H9 (cell line): ENCODE data around the gene ANO10. TPM values are rescaled to one million over a fixed set of nuclear protein-coding genes. Genes with fewer than 3 reads are reported as not detected.

Experiments used
- DNase-seq: peaks from one replicate; pipeline ENCODE4 v3.0.0-alpha.2; 2017
- H2AFZ ChIP-seq: one replicate; pipeline ENCODE4 v1.6.1; 2013; ENCODE audit warnings: mild to moderate bottlenecking, low read length, control low read depth, moderate library complexity
- H2AK5ac ChIP-seq: 2 replicates; pipeline ENCODE4 v1.6.1; 2013; ENCODE audit warnings: low read length, control low read depth, mixed read lengths; ENCODE audit not compliant: insufficient read length
- H2BK120ac ChIP-seq: one replicate; pipeline ENCODE4 v1.6.1; 2013; ENCODE audit warnings: low read depth, mild to moderate bottlenecking, low read length, control low read depth, inconsistent platforms; ENCODE audit not compliant: poor library complexity, severe bottlenecking
- H2BK12ac ChIP-seq: 2 replicates; pipeline ENCODE4 v1.6.1; 2013; ENCODE audit warnings: low read length, control low read depth, mixed read lengths, low read depth; ENCODE audit not compliant: insufficient read length
- H2BK15ac ChIP-seq: 2 replicates; pipeline ENCODE4 v1.6.1; 2013; ENCODE audit warnings: low read depth, low read length, control low read depth
- H2BK20ac ChIP-seq: one replicate; pipeline ENCODE4 v1.6.1; 2013; ENCODE audit warnings: low read depth, mild to moderate bottlenecking, low read length, control low read depth, inconsistent platforms; ENCODE audit not compliant: poor library complexity, severe bottlenecking
- H2BK5ac ChIP-seq: 2 replicates; pipeline ENCODE4 v1.6.1; 2013; ENCODE audit warnings: low read length, control low read depth, mixed read lengths; ENCODE audit not compliant: insufficient read length
- H3K14ac ChIP-seq: 2 replicates; pipeline ENCODE4 v1.6.1; 2013; ENCODE audit warnings: low read length, control low read depth; ENCODE audit not compliant: insufficient read depth
- H3K18ac ChIP-seq: 2 replicates; pipeline ENCODE4 v1.6.1; 2013; ENCODE audit warnings: low read depth, mild to moderate bottlenecking, mixed read lengths, low read length, control low read depth; ENCODE audit not compliant: insufficient read length
- H3K23ac ChIP-seq: 2 replicates; pipeline ENCODE4 v1.6.1; 2013; ENCODE audit warnings: low read length, control low read depth, mixed read lengths, low read depth; ENCODE audit not compliant: insufficient read length
- H3K23me2 ChIP-seq: 2 replicates; pipeline ENCODE4 v1.6.1; 2013; ENCODE audit warnings: low read depth, mild to moderate bottlenecking, mixed read lengths, low read length, control low read depth; ENCODE audit not compliant: insufficient read length, poor library complexity, severe bottlenecking
- H3K27ac ChIP-seq: 2 replicates; pipeline ENCODE4 v1.5.1; 2013; ENCODE audit warnings: low read length, control low read depth, mixed read lengths, low read depth; ENCODE audit not compliant: insufficient read length
- H3K27me3 ChIP-seq: 2 replicates; pipeline ENCODE4 v1.6.1; 2013; ENCODE audit warnings: low read length, control low read depth, inconsistent platforms; ENCODE audit not compliant: insufficient read depth
- H3K4ac ChIP-seq: 2 replicates; pipeline ENCODE4 v1.6.1; 2013; ENCODE audit warnings: low read depth, mild to moderate bottlenecking, control low read depth, inconsistent platforms, low read length, moderate library complexity
- H3K4me1 ChIP-seq: 2 replicates; pipeline ENCODE4 v1.6.1; 2013; ENCODE audit warnings: low read length, control low read depth, inconsistent platforms; ENCODE audit not compliant: insufficient read depth
- H3K4me2 ChIP-seq: 2 replicates; pipeline ENCODE4 v1.6.1; 2013; ENCODE audit warnings: low read length, control low read depth, mixed read lengths; ENCODE audit not compliant: insufficient read length, insufficient read depth
- H3K56ac ChIP-seq: 2 replicates; pipeline ENCODE4 v1.6.1; 2013; ENCODE audit warnings: low read depth, mild to moderate bottlenecking, mixed read lengths, low read length, control low read depth; ENCODE audit not compliant: insufficient read length
- H3K79me1 ChIP-seq: 2 replicates; pipeline ENCODE4 v1.6.1; 2013; ENCODE audit warnings: low read depth, mild to moderate bottlenecking, moderate library complexity, low read length, control low read depth, inconsistent platforms; ENCODE audit not compliant: insufficient read depth, poor library complexity, severe bottlenecking
- H3K79me2 ChIP-seq: 2 replicates; pipeline ENCODE4 v1.6.1; 2013; ENCODE audit warnings: low read length, control low read depth, inconsistent platforms; ENCODE audit not compliant: insufficient read depth
- H3K9ac ChIP-seq: 2 replicates; pipeline ENCODE4 v1.6.1; 2013; ENCODE audit warnings: low read length, control low read depth, mixed read lengths; ENCODE audit not compliant: insufficient read length; ENCODE audit errors: extremely low read depth
- H3K9me3 ChIP-seq: one replicate; pipeline ENCODE4 v1.6.1; 2013; ENCODE audit warnings: low read depth, low read length, inconsistent platforms; ENCODE audit not compliant: control insufficient read depth
- H3T11ph ChIP-seq: one replicate; pipeline ENCODE4 v1.6.1; 2013; ENCODE audit warnings: mild to moderate bottlenecking, low read length, control low read depth, inconsistent platforms
- H4K20me1 ChIP-seq: one replicate; pipeline ENCODE4 v1.6.1; 2013; ENCODE audit not compliant: control insufficient read depth, insufficient read length, insufficient read depth
- H4K5ac ChIP-seq: 2 replicates; pipeline ENCODE4 v1.6.1; 2013; ENCODE audit warnings: low read depth, mild to moderate bottlenecking, mixed read lengths, low read length, control low read depth; ENCODE audit not compliant: insufficient read length
- H4K8ac ChIP-seq: replicated peaks from 2 replicates; pipeline ENCODE4 v1.6.1; 2013; ENCODE audit warnings: low read length, control low read depth, mixed read lengths, low read depth; ENCODE audit not compliant: insufficient read length
- H4K91ac ChIP-seq: 2 replicates; pipeline ENCODE4 v1.6.1; 2013; ENCODE audit warnings: low read depth, mild to moderate bottlenecking, moderate library complexity, mixed read lengths, low read length, control low read depth; ENCODE audit not compliant: insufficient read length
- H3K27ac Mint-ChIP-seq, 3 experiments: 2 replicates in 2 of 3; 3 replicates in 1 of 3; pipeline ENCODE4 v1.8.0; 2020 to 2021; ENCODE audit warnings: mixed read lengths in 3 of 3, mild to moderate bottlenecking in 1 of 3, moderate library complexity in 1 of 3
- H3K27me3 Mint-ChIP-seq: 2 replicates; pipeline ENCODE4 v1.8.0; 2021; ENCODE audit warnings: low read depth, mild to moderate bottlenecking, moderate library complexity, mixed read lengths
- H3K36me3 Mint-ChIP-seq, 3 experiments: 2 replicates in 2 of 3; 3 replicates in 1 of 3; pipeline ENCODE4 v1.8.0; 2020 to 2021; ENCODE audit warnings: low read depth in 3 of 3, mixed read lengths in 3 of 3; ENCODE audit not compliant: insufficient read depth in 1 of 3
- H3K4me1 Mint-ChIP-seq, 2 experiments: 2 replicates each; pipeline ENCODE4 v1.8.0; 2020; ENCODE audit warnings: mixed read lengths in 2 of 2
- H3K4me3 Mint-ChIP-seq, 2 experiments: 2 replicates in 1 of 2; 3 replicates in 1 of 2; pipeline ENCODE4 v1.8.0; 2020 to 2021; ENCODE audit warnings: mild to moderate bottlenecking in 2 of 2, mixed read lengths in 2 of 2, moderate library complexity in 1 of 2
- H3K9me3 Mint-ChIP-seq, 2 experiments: 2 replicates in 1 of 2; 3 replicates in 1 of 2; pipeline ENCODE4 v1.8.0; 2020; ENCODE audit warnings: mild to moderate bottlenecking in 2 of 2, mixed read lengths in 2 of 2, moderate library complexity in 1 of 2
- CTCF ChIP-seq: fragments of 200-600 bp; sonication (generic); conservative IDR thresholded peaks from 3 replicates; pipeline ENCODE4 v1.8.0; 2021; ENCODE audit warnings: antibody characterized with exemption, mild to moderate bottlenecking
- WGBS: extraction: QIAGEN DNeasy Blood & Tissue Kit; methylation state at CpG from one replicate; pipeline ENCODE4 v1.1.7; 2013; ENCODE audit warnings: missing lambda C conversion rate, low lambda C conversion rate, mixed read lengths; ENCODE audit not compliant: insufficient read length; ENCODE audit errors: extremely low coverage; 5-methylcytosine and 5-hydroxymethylcytosine counted together
- total RNA-seq: library from RNA; stranded (reverse); gene quantifications from 2 replicates; pipeline ENCODE4 v1.2.1, GENCODE V29; 2021

ANO10 gene
- total RNA-seq, 1 experiment from 2014 or later, result 38.7 TPM

DNA sequence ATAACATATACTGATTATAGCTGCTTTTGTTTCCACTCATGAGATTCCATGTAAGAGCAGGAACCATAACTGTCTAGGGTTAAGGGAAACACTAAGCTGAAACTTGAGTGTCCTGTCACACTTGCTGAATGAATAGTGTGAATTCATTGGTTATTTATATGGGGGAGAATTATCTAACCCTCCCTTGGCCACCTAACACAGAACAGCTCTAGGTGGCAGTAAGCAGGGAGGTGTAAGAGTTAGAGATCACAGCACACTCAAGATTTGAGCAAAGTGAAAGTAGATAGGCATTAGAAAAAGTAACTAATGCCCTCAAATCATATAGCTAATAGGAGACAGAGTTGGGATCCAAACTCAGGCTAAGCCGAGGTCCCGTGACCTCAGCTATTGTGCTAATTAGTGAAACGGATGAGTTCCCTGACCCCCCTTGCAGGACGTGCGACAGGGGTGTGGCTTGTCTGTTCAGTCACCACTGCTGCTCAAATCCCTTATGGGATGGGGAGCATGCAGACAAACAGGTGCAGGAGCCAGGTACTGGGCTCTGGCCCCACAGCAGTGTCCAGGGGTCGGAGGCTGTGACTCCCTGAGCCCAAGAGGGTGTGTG, 27.7 kb upstream of the ANO10 start:
- H3K4me1 ChIP-seq, result no peaks in the 10 kb centered on the region; the same call in 1 of the 2 replicates
- peaks cover 27 to 28% of the 10 kb centered on the region in 2 experiments for H3K4me1 Mint-ChIP-seq
- no peak overlapping the region; the same call in 1 of the 2 replicates for H3K14ac ChIP-seq
- no peak overlapping the region for H3K9ac ChIP-seq
- no peak overlapping the region for H2AK5ac ChIP-seq
- H4K8ac ChIP-seq, result no peak overlapping the region
- H2AFZ ChIP-seq, result no peak overlapping the region
- no peak overlapping the region for H4K91ac ChIP-seq
- no peak overlapping the region for H2BK5ac ChIP-seq
- H2BK15ac ChIP-seq, result no peak overlapping the region
- no peaks in the 10 kb centered on the region for H3K9me3 ChIP-seq
- no peaks in the 10 kb centered on the region for H3K9me3 Mint-ChIP-seq
- no peak overlapping the region for H4K5ac ChIP-seq
- no peak overlapping the region for H3K18ac ChIP-seq
- no peaks in the 10 kb centered on the region for H3K79me2 ChIP-seq
- H3K4ac ChIP-seq, result no peak overlapping the region
- no peak overlapping the region for H2BK12ac ChIP-seq
- no peak overlapping the region for H3K4me2 ChIP-seq
- H2BK20ac ChIP-seq, result no peak overlapping the region
- no peaks in the 10 kb centered on the region for H3K23me2 ChIP-seq
- no peak overlapping the region for H3K23ac ChIP-seq
- H3K27me3 ChIP-seq, result no peaks in the 10 kb centered on the region
- H3K27me3 Mint-ChIP-seq, result no peaks in the 10 kb centered on the region
- no peaks in the 10 kb centered on the region; a peak in 1 of 7 replicates for H3K36me3 Mint-ChIP-seq
- DNase-seq, result peak; percentile 59
- no peak overlapping the region for H3T11ph ChIP-seq
- no peaks in the 10 kb centered on the region for H3K79me1 ChIP-seq
- H4K20me1 ChIP-seq, result no peaks in the 10 kb centered on the region
- H3K27ac ChIP-seq, result no peak overlapping the region
- no CpG with 5 or more reads among the region's 6 CpGs for WGBS
- no peak overlapping the region for H3K27ac Mint-ChIP-seq
- TF ChIP-seq CTCF, result no peak
- H3K4me3 Mint-ChIP-seq, result no peak overlapping the region
- H2BK120ac ChIP-seq, result no peak overlapping the region
- no peak overlapping the region for H3K56ac ChIP-seq
